GM12878 (cell line): Measurements from ENCODE around the gene BCAT1. TPM values are rescaled to one million over a fixed set of nuclear protein-coding genes. Genes with fewer than 3 reads are reported as not detected.

Source experiments
- ATAC-seq: fragments of 200-7000 bp; cut with Tn5 transposase; 3 replicates; pipeline ENCODE4 v1.9.1; 2020; ENCODE audit warnings: mild to moderate bottlenecking, moderate library complexity
- BruUV-seq: library from RNA; stranded (reverse); fragments of 400-500 nt; replicated peaks from 2 replicates; lab custom pipeline; 2021; lab: Mats Ljungman, UMichigan
- CTCF ChIA-PET: fragments of 300-600 bp; sonication (Branson Sonifier 250); formaldehyde crosslinking; extraction: SDS; loops from one replicate; lab custom pipeline; 2021; ENCODE audit warnings: inconsistent platforms; lab: Yijun Ruan, JAX
- POLR2A ChIA-PET: fragments of 350-600 bp; formaldehyde crosslinking; extraction: SDS; loops from one replicate; lab custom pipeline; 2021; ENCODE audit warnings: inconsistent platforms; lab: Charles Lee
- RAD21 ChIA-PET: fragments of 300-600 bp; sonication (Branson Sonifier 250); formaldehyde crosslinking; loops from one replicate; lab custom pipeline; 2023; ENCODE audit warnings: antibody characterized with exemption; ENCODE audit not compliant: unreplicated experiment; lab: Charles Lee
- SMC1A ChIA-PET: fragments of 300-600 bp; sonication (Branson Sonifier 250); formaldehyde crosslinking; loops from one replicate; lab custom pipeline; 2023; ENCODE audit not compliant: unreplicated experiment, uncharacterized antibody; lab: Charles Lee
- DNase-seq: peaks from one replicate; pipeline ENCODE4 v3.0.0-alpha.2; 2011; ENCODE audit warnings: low read depth, low spot score
- FAIRE-seq: peaks from 3 replicates; lab custom pipeline; 2011; peaks lifted over from hg19 to GRCh38; lab: Jason Lieb, UNC
- H2AFZ ChIP-seq: 2 replicates; pipeline ENCODE4 v1.6.0; 2011; ENCODE audit warnings: low read depth, low read length, control low read depth; ENCODE audit not compliant: control insufficient read depth
- H3K27ac ChIP-seq: 2 replicates; pipeline ENCODE4 v1.5.1; 2011; ENCODE audit warnings: control low read depth; ENCODE audit not compliant: control insufficient read depth, insufficient read depth
- H3K27me3 ChIP-seq, 2 experiments: replicated peaks in 1 of 2; 2 replicates each; pipeline versions ENCODE4 v1.6.0 to v1.6.1; 2011; ENCODE audit warnings: low read length in 1 of 2; ENCODE audit not compliant: control insufficient read depth in 2 of 2, insufficient read depth in 2 of 2
- H3K36me3 ChIP-seq, 2 experiments: 2 replicates each; pipeline ENCODE4 v1.5.1; 2011; ENCODE audit warnings: low read length in 1 of 2; ENCODE audit not compliant: control insufficient read depth in 2 of 2, insufficient read depth in 2 of 2
- H3K4me1 ChIP-seq: 2 replicates; pipeline ENCODE4 v1.6.1; 2011; ENCODE audit warnings: mild to moderate bottlenecking, low read length, moderate library complexity, mixed read lengths; ENCODE audit not compliant: control insufficient read depth, insufficient read depth
- H3K4me2 ChIP-seq: 2 replicates; pipeline ENCODE4 v1.6.0; 2011; ENCODE audit warnings: control low read depth; ENCODE audit not compliant: control insufficient read depth, insufficient read depth
- H3K4me3 ChIP-seq: fragments of 200-600 bp; sonication (generic); 2 replicates; pipeline ENCODE4 v1.5.1; 2016
- H3K79me2 ChIP-seq: 2 replicates; pipeline ENCODE4 v1.6.0; 2011; ENCODE audit warnings: low read length; ENCODE audit not compliant: control insufficient read depth, insufficient read depth
- H3K9ac ChIP-seq: 2 replicates; pipeline ENCODE4 v1.8.0; 2011; ENCODE audit warnings: low read length, control low read depth, mixed read lengths; ENCODE audit not compliant: control insufficient read depth, insufficient read depth
- H3K9me3 ChIP-seq: replicated peaks from 3 replicates; pipeline ENCODE4 v1.5.1; 2011; ENCODE audit warnings: mild to moderate bottlenecking, low read length; ENCODE audit not compliant: control insufficient read depth, insufficient read depth
- H4K20me1 ChIP-seq: 2 replicates; pipeline ENCODE4 v1.6.0; 2011; ENCODE audit not compliant: control insufficient read depth, insufficient read depth
- E2F8 ChIP-seq: fragments of 450-650 bp; IDR thresholded peaks from 2 replicates; pipeline ENCODE4 v1.6.1; 2018; ENCODE audit warnings: mild to moderate bottlenecking, low read depth, moderate library complexity; ENCODE audit not compliant: partially characterized antibody
- EED ChIP-seq: sonication (generic); IDR thresholded peaks from 2 replicates; pipeline ENCODE4 v1.6.1; 2016; ENCODE audit warnings: antibody characterized with exemption, low read depth
- SPI1 ChIP-seq: IDR thresholded peaks from 2 replicates; pipeline ENCODE4 v1.6.1; 2011; ENCODE audit warnings: low read depth, mild to moderate bottlenecking, low read length, moderate library complexity, borderline replicate concordance; ENCODE audit not compliant: insufficient read depth
- ZNF217 ChIP-seq: fragments of 450-650 bp; IDR thresholded peaks from 2 replicates; pipeline ENCODE4 v1.6.1; 2017; ENCODE audit warnings: antibody characterized with exemption, mild to moderate bottlenecking
- ZNF622 ChIP-seq: fragments of 450-650 bp; IDR thresholded peaks from 2 replicates; pipeline ENCODE4 v1.6.1; 2017; ENCODE audit warnings: mild to moderate bottlenecking, inconsistent platforms
- whole genome bisulfite sequencing: methylation state at CpG from one replicate; pipeline ENCODE4 v1.1.6; 2016; ENCODE audit warnings: low lambda C conversion rate; ENCODE audit not compliant: insufficient replicate concordance, insufficient coverage; ENCODE audit errors: missing lambda C conversion rate; 5-methylcytosine and 5-hydroxymethylcytosine counted together
- in situ Hi-C: fragments of 300-500 bp; cut with MboI; formaldehyde crosslinking; loops from 9 replicates; pipeline ENCODE4 v1.14.3; 2018; ENCODE audit warnings: mixed read lengths
- intact Hi-C: fragments of 100-400 bp; cut with micrococcal nuclease; formaldehyde crosslinking; loops from one replicate; pipeline ENCODE4 v1.14.2; 2022; ENCODE audit not compliant: unreplicated experiment
- polyA plus RNA-seq, 11 experiments: library from polyadenylated mRNA; depleted of rRNA in 4 of 11; unstranded in 6 of 11; stranded (reverse) in 5 of 11; fragments of >200 nt; fragmentation: Nextera tagmentation in 4 of 11; fragmentation: Illumina TruSeq in 1 of 11; extraction: Ambion mirVana in 4 of 11; extraction: Trizol in 1 of 11; gene quantifications; 1 replicate in 1 of 11; 2 replicates in 10 of 11; pipeline versions ENCODE4 v1.2.1 to v1.2.3, GENCODE V29; 2011 to 2016; ENCODE audit warnings: inconsistent platforms in 2 of 11, missing spikeins in 2 of 11, low read depth in 1 of 11
- total RNA-seq, 4 experiments: library from RNA; depleted of rRNA in 3 of 4; stranded (reverse); fragments of >200 nt in 3 of 4; fragmentation: Illumina TruSeq in 1 of 4; extraction: Trizol in 1 of 4; gene quantifications; 2 replicates each; pipeline versions ENCODE4 v1.2.1 to v1.2.3, GENCODE V29; 2013 to 2021
- TF ChIP-seq, protein P1 (sequence below): fragments of 450-650 bp; formaldehyde crosslinking; IDR thresholded peaks from 2 replicates; pipeline ENCODE4 v1.5.0; 2022; ENCODE audit warnings: mild to moderate bottlenecking, missing genetic modification characterization

Gene BCAT1
- total and polyA plus RNA-seq, 10 of the 15 experiments (the other 5 are each of a cell fraction or from before 2014, with no cell fraction given), result 26.2 to 187 (median 81.9) TPM

DNA sequence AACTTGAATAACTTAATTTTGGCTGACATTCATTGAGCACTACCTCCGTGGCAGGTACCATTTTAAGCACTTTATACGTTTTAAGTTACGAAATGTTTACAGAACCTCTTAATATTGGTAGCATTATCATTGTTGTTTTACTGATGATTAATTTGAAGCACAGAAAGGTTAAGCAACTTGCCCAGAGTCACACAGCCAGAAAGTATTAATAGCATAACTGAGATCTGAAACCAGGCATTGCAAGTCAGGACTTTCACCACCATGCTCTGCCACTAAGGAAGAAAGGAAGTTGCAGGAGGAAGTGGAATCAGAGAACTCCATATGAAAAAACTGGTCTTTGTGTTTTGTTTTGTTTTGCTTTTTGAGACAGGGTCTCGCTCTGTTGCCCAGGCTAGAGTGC, 28.2 kb upstream of the BCAT1 start:
- peak; percentile 81 for FAIRE-seq
- DNase-seq, result no peak
- TF ChIP-seq ZNF622 (no peak), ZNF217 (0 out of 2 replicates have a peak, but pooled peaks have one; percentile 62), SPI1 (peak; percentile 13; the same call in 1 of the 2 replicates), EED (0 out of 2 replicates have a peak, but pooled peaks have one; percentile 28)
- in situ Hi-C loops, result no loop called here
- ChIA-PET POLR2A (interaction anchor here (0.7 kb wide), 1 partner anchor 657 kb away, joined by 3 read pairs; no protein-coding TSS in a partner anchor), RAD21 (no interaction called here), SMC1A (interaction anchor here (0.6 to 1.4 kb wide), 4 partner anchors 15 to 177 kb away, joined by 3 to 4 read pairs (median 4); no protein-coding TSS in a partner anchor), CTCF (interaction anchor here (0.6 kb wide), 1 partner anchor 15 kb away, joined by 4 read pairs; no protein-coding TSS in a partner anchor)
- no peak overlapping the region for H3K9ac ChIP-seq
- no peaks in the 10 kb centered on the region for H3K79me2 ChIP-seq
- H3K36me3 ChIP-seq, result no peaks in the 10 kb centered on the region
- no peaks in the 10 kb centered on the region for H4K20me1 ChIP-seq
- BruUV-seq, result no TSS peak
- no peak for ATAC-seq
- no peak overlapping the region for H3K4me3 ChIP-seq
- H3K27ac ChIP-seq, result no peak overlapping the region
- H3K4me1 ChIP-seq, result peaks cover 11% of the 10 kb centered on the region
- 12% methylated on average over 4 of the region's 4 CpGs for WGBS
- H3K27me3 ChIP-seq, result no peaks in the 10 kb centered on the region
- intact Hi-C loops, result no loop called here
- H3K4me2 ChIP-seq, result no peak overlapping the region
- H3K9me3 ChIP-seq, result no peaks in the 10 kb centered on the region; the same call in 1 of the 3 replicates
- H2AFZ ChIP-seq, result no peak overlapping the region

- no peaks in the 10 kb centered on the region; the same call in 1 of the 3 replicates for H3K9me3 ChIP-seq
- no peak overlapping the region for H3K27ac ChIP-seq
- no peak overlapping the region for H3K4me3 ChIP-seq
- no peaks in the 10 kb centered on the region for H3K36me3 ChIP-seq
- no peak overlapping the region for H3K9ac ChIP-seq
- no peaks in the 10 kb centered on the region for H4K20me1 ChIP-seq
- RAD21 ChIA-PET, result no interaction called here
- H2AFZ ChIP-seq, result no peak overlapping the region
- FAIRE-seq, result peak; percentile 38
- CTCF ChIA-PET, result interaction anchor here (0.8 to 0.9 kb wide), 2 partner anchors 16 to 134 kb away, joined by 3 to 4 read pairs; no protein-coding TSS in a partner anchor
- SMC1A ChIA-PET, result no interaction called here
- no peaks in the 10 kb centered on the region for H3K79me2 ChIP-seq
- peaks cover 11% of the 10 kb centered on the region for H3K4me1 ChIP-seq
- in situ Hi-C loops (no loop called here), intact Hi-C loops (no loop called here)
- H3K27me3 ChIP-seq, result no peaks in the 10 kb centered on the region
- H3K4me2 ChIP-seq, result no peak overlapping the region
- no TSS peak for BruUV-seq
- DNase-seq, result no peak
- no peak; the same call in 2 of the 3 replicates for ATAC-seq
- TF ChIP-seq, protein P1, sequence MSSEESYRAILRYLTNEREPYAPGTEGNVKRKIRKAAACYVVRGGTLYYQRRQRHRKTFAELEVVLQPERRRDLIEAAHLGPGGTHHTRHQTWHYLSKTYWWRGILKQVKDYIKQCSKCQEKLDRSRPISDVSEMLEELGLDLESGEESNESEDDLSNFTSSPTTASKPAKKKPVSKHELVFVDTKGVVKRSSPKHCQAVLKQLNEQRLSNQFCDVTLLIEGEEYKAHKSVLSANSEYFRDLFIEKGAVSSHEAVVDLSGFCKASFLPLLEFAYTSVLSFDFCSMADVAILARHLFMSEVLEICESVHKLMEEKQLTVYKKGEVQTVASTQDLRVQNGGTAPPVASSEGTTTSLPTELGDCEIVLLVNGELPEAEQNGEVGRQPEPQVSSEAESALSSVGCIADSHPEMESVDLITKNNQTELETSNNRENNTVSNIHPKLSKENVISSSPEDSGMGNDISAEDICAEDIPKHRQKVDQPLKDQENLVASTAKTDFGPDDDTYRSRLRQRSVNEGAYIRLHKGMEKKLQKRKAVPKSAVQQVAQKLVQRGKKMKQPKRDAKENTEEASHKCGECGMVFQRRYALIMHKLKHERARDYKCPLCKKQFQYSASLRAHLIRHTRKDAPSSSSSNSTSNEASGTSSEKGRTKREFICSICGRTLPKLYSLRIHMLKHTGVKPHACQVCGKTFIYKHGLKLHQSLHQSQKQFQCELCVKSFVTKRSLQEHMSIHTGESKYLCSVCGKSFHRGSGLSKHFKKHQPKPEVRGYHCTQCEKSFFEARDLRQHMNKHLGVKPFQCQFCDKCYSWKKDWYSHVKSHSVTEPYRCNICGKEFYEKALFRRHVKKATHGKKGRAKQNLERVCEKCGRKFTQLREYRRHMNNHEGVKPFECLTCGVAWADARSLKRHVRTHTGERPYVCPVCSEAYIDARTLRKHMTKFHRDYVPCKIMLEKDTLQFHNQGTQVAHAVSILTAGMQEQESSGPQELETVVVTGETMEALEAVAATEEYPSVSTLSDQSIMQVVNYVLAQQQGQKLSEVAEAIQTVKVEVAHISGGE (CRISPR knock-in tag), result no peak
- no peak for TF ChIP-seq E2F8
- POLR2A ChIA-PET, result no interaction called here
Observed at GRCh38 chr12:24975425-24975824, 26.5 kb upstream of the BCAT1 start.
